HG02981 (cell line): Measurements from ENCODE around the gene URGCP.

Experiments used
- ATAC-seq: cut with Tn5 transposase; IDR thresholded peaks from one replicate; pipeline ENCODE4 v1.9.1; 2021; ENCODE audit warnings: mild to moderate bottlenecking, moderate library complexity; ENCODE audit not compliant: unreplicated experiment

Gene URGCP

GRCh38 chr7:43876976-43877745 is 29.2 kb downstream of the URGCP start:
- no peak for ATAC-seq

- no peak for ATAC-seq
Measured at GRCh38 chr7:43876241-43876640, 30.2 kb downstream of the URGCP start.

- ATAC-seq = no peak
Measured at GRCh38 chr7:43873300-43873699, 33.1 kb downstream of the URGCP start.

GRCh38 chr7:43872406-43873110 is 33.8 kb downstream of the URGCP start:
- ATAC-seq = no peak

GRCh38 chr7:43871064-43871463 is 35.3 kb downstream of the URGCP start:
- no peak for ATAC-seq

- no peak for ATAC-seq
Measured at GRCh38 chr7:43870316-43870715, 36.1 kb downstream of the URGCP start.

- ATAC-seq = no peak
Measured at GRCh38 chr7:43869867-43870240, 36.5 kb downstream of the URGCP start.

- peak; percentile 90 for ATAC-seq
Measured at GRCh38 chr7:43869006-43869866, 37.2 kb downstream of the URGCP start, which contains the start of gene MRPS24. Gene MRPS24 (minus strand): TSS chr7:43869517. CDS start chr7:43869495, 22 bp downstream.

GRCh38 chr7:43868681-43869005 is 37.8 kb downstream of the URGCP start:
- ATAC-seq = no peak

GRCh38 chr7:43868181-43868580 is 38.2 kb downstream of the URGCP start:
- no peak for ATAC-seq

- no peak for ATAC-seq
Measured at GRCh38 chr7:43865277-43865676, 41.1 kb downstream of the URGCP start.

- ATAC-seq = no peak
Measured at GRCh38 chr7:43864126-43864525, 42.3 kb downstream of the URGCP start.

- ATAC-seq = no peak
Measured at GRCh38 chr7:43856996-43857395, 49.4 kb downstream of the URGCP start.

GRCh38 chr7:43856316-43856715 is 50.1 kb downstream of the URGCP start:
- no peak for ATAC-seq

- ATAC-seq = no peak
Measured at GRCh38 chr7:43855176-43855575, 51.2 kb downstream of the URGCP start.

GRCh38 chr7:43851805-43852204 is 54.6 kb downstream of the URGCP start:
- ATAC-seq = no peak

- ATAC-seq = peak; percentile 60
Measured at GRCh38 chr7:43850348-43851116, 55.9 kb downstream of the URGCP start.

GRCh38 chr7:43849047-43849446 is 57.3 kb downstream of the URGCP start:
- ATAC-seq = no peak

GRCh38 chr7:43847496-43847895 is 58.9 kb downstream of the URGCP start:
- ATAC-seq = no peak

- ATAC-seq = no peak
Measured at GRCh38 chr7:43844662-43845061, 61.7 kb downstream of the URGCP start.

GRCh38 chr7:43844257-43844656 is 62.1 kb downstream of the URGCP start:
- ATAC-seq = no peak
